Measurements from ENCODE around the gene DOK5. TPM values are rescaled to one million over a fixed set of nuclear protein-coding genes. Genes with fewer than 3 reads are reported as not detected.

The DOK5 gene
- total and polyA plus RNA-seq, 2 of the 4 experiments (the other 2 are of a cell fraction), result 2.8 to 3.9 TPM

GRCh38 chr20:54539521-54540046 lies 64.2 kb downstream of the DOK5 start:
- H2AFZ ChIP-seq (replicated peaks; ENCODE audit: low read length, poor library complexity), result no peak overlapping the region
- intact Hi-C loops (cut with micrococcal nuclease), result no loop called here
- TF ChIP-seq, protein P1, sequence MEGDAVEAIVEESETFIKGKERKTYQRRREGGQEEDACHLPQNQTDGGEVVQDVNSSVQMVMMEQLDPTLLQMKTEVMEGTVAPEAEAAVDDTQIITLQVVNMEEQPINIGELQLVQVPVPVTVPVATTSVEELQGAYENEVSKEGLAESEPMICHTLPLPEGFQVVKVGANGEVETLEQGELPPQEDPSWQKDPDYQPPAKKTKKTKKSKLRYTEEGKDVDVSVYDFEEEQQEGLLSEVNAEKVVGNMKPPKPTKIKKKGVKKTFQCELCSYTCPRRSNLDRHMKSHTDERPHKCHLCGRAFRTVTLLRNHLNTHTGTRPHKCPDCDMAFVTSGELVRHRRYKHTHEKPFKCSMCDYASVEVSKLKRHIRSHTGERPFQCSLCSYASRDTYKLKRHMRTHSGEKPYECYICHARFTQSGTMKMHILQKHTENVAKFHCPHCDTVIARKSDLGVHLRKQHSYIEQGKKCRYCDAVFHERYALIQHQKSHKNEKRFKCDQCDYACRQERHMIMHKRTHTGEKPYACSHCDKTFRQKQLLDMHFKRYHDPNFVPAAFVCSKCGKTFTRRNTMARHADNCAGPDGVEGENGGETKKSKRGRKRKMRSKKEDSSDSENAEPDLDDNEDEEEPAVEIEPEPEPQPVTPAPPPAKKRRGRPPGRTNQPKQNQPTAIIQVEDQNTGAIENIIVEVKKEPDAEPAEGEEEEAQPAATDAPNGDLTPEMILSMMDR (conservative IDR thresholded peaks at IDR 0.05; ENCODE audit: low read depth, low read length), result no peak
- TF ChIP-seq FOS (IDR thresholded peaks at IDR 0.05; ENCODE audit: low read depth, low read length) (no peak), ELK1 (IDR thresholded peaks at IDR 0.05; ENCODE audit: borderline replicate concordance, low read depth, low read length) (no peak), MXI1 (IDR thresholded peaks at IDR 0.05; ENCODE audit: borderline replicate concordance, low read depth, low read length) (no peak), MAFK (IDR thresholded peaks at IDR 0.05; ENCODE audit: low read depth, low read length) (no peak), RAD21 (IDR thresholded peaks at IDR 0.05; ENCODE audit: low read length) (no peak), CEBPB (IDR thresholded peaks at IDR 0.05; ENCODE audit: low read depth, low read length) (no peak)
- no CpG with 5 or more reads among the region's 7 CpGs for WGBS, 2 experiments (ENCODE audit: extremely low coverage in 2 of 2, insufficient read length in 1 of 2)
- no peak overlapping the region for H2BK20ac ChIP-seq (ENCODE audit: low read depth, low read length)
- no peaks in the 10 kb centered on the region for H3K36me3 ChIP-seq (ENCODE audit: control insufficient read depth, insufficient read depth, low read length)
- H3K4me2 ChIP-seq (ENCODE audit: low read depth, low read length), result no peak overlapping the region
- no peak overlapping the region for H3K56ac ChIP-seq (ENCODE audit: extremely low read depth, insufficient read depth, low read length)
- no peaks in the 10 kb centered on the region for H3K9me1 ChIP-seq (ENCODE audit: insufficient read depth, low read length)
- H4K91ac ChIP-seq (ENCODE audit: insufficient read depth, low read depth, low read length), result no peak overlapping the region
- no peak overlapping the region for H3K14ac ChIP-seq (replicated peaks; ENCODE audit: low read depth, low read length)
- H4K5ac ChIP-seq (ENCODE audit: low read depth, low read length), result no peak overlapping the region
- ChIA-PET POLR2A (ENCODE audit: unreplicated experiment) (no interaction called here), CTCF (no interaction called here)
- H3K27me3 ChIP-seq (ENCODE audit: control insufficient read depth, insufficient read depth, low read length), result no peaks in the 10 kb centered on the region
- ATAC-seq (ENCODE audit: low read depth) (no peak), DNase-seq (no peak)
- peaks cover 5% of the 10 kb centered on the region; the same call in 1 of the 2 replicates for H3K9me3 ChIP-seq (ENCODE audit: control insufficient read depth, insufficient read depth, low read length)
- no peak overlapping the region for H2AK9ac ChIP-seq (replicated peaks; ENCODE audit: low read depth, low read length, poor library complexity)
- no peaks in the 10 kb centered on the region for H3K79me1 ChIP-seq (ENCODE audit: low read depth in 1 of 2, low read length in 2 of 2)
- H4K20me1 ChIP-seq (ENCODE audit: insufficient read depth, low read length), result no peaks in the 10 kb centered on the region
- no peak overlapping the region for H2AK5ac ChIP-seq (ENCODE audit: low read depth, low read length)
- no peak overlapping the region for H3K27ac ChIP-seq (ENCODE audit: insufficient read depth, low read length)
- H3K9ac ChIP-seq (ENCODE audit: low read depth, low read length), result no peak overlapping the region
- H2BK15ac ChIP-seq (ENCODE audit: low read depth, low read length), result no peak overlapping the region
- no peaks in the 10 kb centered on the region; the same call in 1 of the 2 replicates for H3K4me1 ChIP-seq (ENCODE audit: control insufficient read depth, insufficient read depth, low read length)
- BruUV-seq (replicated peaks), result no TSS peak
- H3K18ac ChIP-seq (ENCODE audit: low read depth, low read length), result no peak overlapping the region
- in situ Hi-C loops (cut with MboI; ENCODE audit: low sequenced_read_pairs), result no loop called here
- dilution Hi-C loops (cut with HindIII; ENCODE audit: low sequenced_read_pairs, unreplicated experiment), result no loop called here
- H2BK5ac ChIP-seq (ENCODE audit: low read depth, low read length, poor library complexity, severe bottlenecking), result no peak overlapping the region
- H3K4ac ChIP-seq (ENCODE audit: low read depth, low read length), result no peak overlapping the region
- H3K23ac ChIP-seq (ENCODE audit: low read depth, low read length), result no peak overlapping the region
- no peak overlapping the region for H3K4me3 ChIP-seq (ENCODE audit: insufficient read depth, low read depth, low read length)
- H4K8ac ChIP-seq (ENCODE audit: low read depth in 2 of 2, low read length in 2 of 2), result no peak overlapping the region
- H2BK120ac ChIP-seq (ENCODE audit: low read depth, low read length), result no peak overlapping the region
